OCI-LY3 (cell line): ENCODE measurements around the gene VCL.

Source experiments
- EZH2phosphoT487 ChIP-seq: fragments of 200-600 bp; shearing (Covaris generic); IDR thresholded peaks from 2 replicates; pipeline ENCODE4 v1.6.1; 2018; ENCODE audit warnings: antibody characterized with exemption, mixed run types, low read depth
- TF ChIP-seq, protein P1 (sequence below): fragments of 200-600, 300-600 bp; sonication (generic); IDR thresholded peaks from 2 replicates; pipeline ENCODE4 v1.5.1; 2014; ENCODE audit warnings: antibody characterized with exemption, low read length, low read depth

GRCh38 chr10:74120911-74121310 is 123.0 kb downstream of the VCL start:
- TF ChIP-seq, protein P1, sequence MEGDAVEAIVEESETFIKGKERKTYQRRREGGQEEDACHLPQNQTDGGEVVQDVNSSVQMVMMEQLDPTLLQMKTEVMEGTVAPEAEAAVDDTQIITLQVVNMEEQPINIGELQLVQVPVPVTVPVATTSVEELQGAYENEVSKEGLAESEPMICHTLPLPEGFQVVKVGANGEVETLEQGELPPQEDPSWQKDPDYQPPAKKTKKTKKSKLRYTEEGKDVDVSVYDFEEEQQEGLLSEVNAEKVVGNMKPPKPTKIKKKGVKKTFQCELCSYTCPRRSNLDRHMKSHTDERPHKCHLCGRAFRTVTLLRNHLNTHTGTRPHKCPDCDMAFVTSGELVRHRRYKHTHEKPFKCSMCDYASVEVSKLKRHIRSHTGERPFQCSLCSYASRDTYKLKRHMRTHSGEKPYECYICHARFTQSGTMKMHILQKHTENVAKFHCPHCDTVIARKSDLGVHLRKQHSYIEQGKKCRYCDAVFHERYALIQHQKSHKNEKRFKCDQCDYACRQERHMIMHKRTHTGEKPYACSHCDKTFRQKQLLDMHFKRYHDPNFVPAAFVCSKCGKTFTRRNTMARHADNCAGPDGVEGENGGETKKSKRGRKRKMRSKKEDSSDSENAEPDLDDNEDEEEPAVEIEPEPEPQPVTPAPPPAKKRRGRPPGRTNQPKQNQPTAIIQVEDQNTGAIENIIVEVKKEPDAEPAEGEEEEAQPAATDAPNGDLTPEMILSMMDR = no peak
- no peak for TF ChIP-seq EZH2phosphoT487
